NB4 (cell line): ENCODE results near the gene PFN1.

Source experiments
- MYC ChIP-seq: IDR thresholded peaks from 2 replicates; pipeline ENCODE4 v1.6.1; 2011; ENCODE audit warnings: low read depth, low read length
- POLR2A ChIP-seq: IDR thresholded peaks from 2 replicates; pipeline ENCODE4 v1.6.1; 2011; ENCODE audit warnings: mild to moderate bottlenecking; ENCODE audit not compliant: insufficient read length; ENCODE audit errors: extremely low read depth
- TF ChIP-seq, protein P1 (sequence below): IDR thresholded peaks from one replicate; pipeline ENCODE4 v1.5.1; 2012; ENCODE audit warnings: low read depth, low read length
- TF ChIP-seq, protein P2 (sequence below): IDR thresholded peaks from 2 replicates; pipeline ENCODE4 v1.6.1; 2011; ENCODE audit warnings: low read depth, low read length

DNA sequence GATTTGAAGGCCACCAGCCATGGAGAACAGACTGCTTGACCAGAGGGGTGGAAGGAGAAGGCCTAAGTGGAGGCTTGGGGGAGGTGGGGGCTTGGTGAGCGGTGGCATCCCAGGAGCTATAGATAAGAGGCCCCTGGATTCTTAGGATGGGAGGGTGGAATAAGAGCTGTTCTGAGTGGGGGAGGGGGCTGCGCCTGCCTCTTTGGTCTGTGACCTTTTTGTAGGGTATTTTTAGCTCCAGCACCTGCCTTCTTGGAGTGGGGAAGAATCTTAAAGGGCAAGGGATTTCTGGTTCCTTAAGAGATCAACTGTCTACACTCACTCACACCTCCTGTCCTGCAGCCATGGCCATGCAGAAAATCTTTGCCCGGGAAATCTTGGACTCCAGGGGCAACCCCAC, 3.2 kb upstream of the PFN1 start:
- TF ChIP-seq, protein P1, sequence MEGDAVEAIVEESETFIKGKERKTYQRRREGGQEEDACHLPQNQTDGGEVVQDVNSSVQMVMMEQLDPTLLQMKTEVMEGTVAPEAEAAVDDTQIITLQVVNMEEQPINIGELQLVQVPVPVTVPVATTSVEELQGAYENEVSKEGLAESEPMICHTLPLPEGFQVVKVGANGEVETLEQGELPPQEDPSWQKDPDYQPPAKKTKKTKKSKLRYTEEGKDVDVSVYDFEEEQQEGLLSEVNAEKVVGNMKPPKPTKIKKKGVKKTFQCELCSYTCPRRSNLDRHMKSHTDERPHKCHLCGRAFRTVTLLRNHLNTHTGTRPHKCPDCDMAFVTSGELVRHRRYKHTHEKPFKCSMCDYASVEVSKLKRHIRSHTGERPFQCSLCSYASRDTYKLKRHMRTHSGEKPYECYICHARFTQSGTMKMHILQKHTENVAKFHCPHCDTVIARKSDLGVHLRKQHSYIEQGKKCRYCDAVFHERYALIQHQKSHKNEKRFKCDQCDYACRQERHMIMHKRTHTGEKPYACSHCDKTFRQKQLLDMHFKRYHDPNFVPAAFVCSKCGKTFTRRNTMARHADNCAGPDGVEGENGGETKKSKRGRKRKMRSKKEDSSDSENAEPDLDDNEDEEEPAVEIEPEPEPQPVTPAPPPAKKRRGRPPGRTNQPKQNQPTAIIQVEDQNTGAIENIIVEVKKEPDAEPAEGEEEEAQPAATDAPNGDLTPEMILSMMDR, result no peak
- no peak for TF ChIP-seq MYC
- no peak for TF ChIP-seq POLR2A
- TF ChIP-seq, protein P2, sequence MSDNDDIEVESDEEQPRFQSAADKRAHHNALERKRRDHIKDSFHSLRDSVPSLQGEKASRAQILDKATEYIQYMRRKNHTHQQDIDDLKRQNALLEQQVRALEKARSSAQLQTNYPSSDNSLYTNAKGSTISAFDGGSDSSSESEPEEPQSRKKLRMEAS, result no peak
